Vagina (tissue), 2 donors: ENCODE measurements around the gene PDCD4.

Source experiments
- POLR2A ChIP-seq, 2 donors: fragments of 450-650 bp; IDR thresholded peaks; one replicate each; pipeline ENCODE4 v1.6.1; 2017; ENCODE audit warnings: antibody characterized with exemption in 2 of 2, mild to moderate bottlenecking in 2 of 2, moderate library complexity in 2 of 2
- POLR2AphosphoS5 ChIP-seq, 2 donors: sonication (generic); formaldehyde crosslinking; IDR thresholded peaks; one replicate each; pipeline ENCODE4 v1.9.0; 2017; ENCODE audit warnings: antibody characterized with exemption in 2 of 2, mild to moderate bottlenecking in 2 of 2, low read depth in 1 of 2; ENCODE audit not compliant: insufficient read depth in 1 of 2
- TF ChIP-seq, protein P1 (sequence below), 3 experiments: fragments of 450-650 bp in 2 of 3; fragments of 200-600 bp in 1 of 3; sonication (generic) in 1 of 3; IDR thresholded peaks; one replicate each; pipeline ENCODE4 v1.5.1; 2017 to 2019; ENCODE audit warnings: antibody characterized with exemption in 3 of 3, mild to moderate bottlenecking in 2 of 3, moderate library complexity in 2 of 3

DNA sequence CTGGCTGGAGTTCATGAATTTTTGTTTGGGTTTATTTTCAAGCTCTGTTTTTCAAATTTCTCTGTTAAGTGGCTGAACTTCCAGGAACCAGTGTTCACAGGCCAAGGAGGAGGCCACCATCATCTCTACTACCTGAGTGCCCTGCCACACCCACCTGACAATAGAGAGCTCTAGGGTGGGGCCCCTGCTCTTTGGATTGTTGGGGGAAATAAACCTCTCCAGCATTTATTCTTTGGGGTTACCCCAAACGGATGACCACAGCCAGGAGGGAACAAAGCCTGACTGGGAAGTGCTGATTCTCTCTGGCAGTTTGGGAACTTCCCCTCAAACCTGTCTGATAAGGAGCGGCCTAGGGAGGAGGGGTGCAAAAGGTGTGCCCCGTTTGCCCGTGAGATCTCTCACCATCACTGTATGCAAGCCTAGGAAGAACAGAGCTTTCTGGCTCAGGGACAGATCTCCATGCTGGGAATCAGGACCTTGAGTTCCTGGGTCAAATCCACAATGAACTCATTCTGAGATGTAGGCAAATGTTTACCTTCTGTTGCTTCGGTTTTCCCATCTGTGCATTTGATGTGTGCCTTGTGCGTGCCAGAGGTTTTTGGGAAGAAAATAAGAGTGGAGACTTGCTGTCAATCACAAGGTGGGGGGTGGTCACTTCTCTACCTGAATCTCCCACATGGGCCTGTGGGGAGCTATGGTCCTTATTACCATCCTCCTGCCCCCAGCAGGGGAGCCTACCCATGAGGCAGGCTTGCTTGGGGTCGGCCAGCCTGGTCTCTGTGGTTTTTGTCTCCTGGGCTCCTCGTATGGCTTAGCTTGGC is 27.7 kb upstream of the PDCD4 start:
- TF ChIP-seq, protein P1, sequence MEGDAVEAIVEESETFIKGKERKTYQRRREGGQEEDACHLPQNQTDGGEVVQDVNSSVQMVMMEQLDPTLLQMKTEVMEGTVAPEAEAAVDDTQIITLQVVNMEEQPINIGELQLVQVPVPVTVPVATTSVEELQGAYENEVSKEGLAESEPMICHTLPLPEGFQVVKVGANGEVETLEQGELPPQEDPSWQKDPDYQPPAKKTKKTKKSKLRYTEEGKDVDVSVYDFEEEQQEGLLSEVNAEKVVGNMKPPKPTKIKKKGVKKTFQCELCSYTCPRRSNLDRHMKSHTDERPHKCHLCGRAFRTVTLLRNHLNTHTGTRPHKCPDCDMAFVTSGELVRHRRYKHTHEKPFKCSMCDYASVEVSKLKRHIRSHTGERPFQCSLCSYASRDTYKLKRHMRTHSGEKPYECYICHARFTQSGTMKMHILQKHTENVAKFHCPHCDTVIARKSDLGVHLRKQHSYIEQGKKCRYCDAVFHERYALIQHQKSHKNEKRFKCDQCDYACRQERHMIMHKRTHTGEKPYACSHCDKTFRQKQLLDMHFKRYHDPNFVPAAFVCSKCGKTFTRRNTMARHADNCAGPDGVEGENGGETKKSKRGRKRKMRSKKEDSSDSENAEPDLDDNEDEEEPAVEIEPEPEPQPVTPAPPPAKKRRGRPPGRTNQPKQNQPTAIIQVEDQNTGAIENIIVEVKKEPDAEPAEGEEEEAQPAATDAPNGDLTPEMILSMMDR (IDR thresholded peaks at IDR 0.05) = no peak
- TF ChIP-seq POLR2AphosphoS5 (IDR thresholded peaks at IDR 0.05; ENCODE audit: insufficient read depth in 1 of 2, low read depth in 1 of 2) (no peak), POLR2A (IDR thresholded peaks at IDR 0.05) (no peak)
